Putamen (tissue), 1 donor: Measurements from ENCODE around the gene NGB.
"Not testable (repeated sequence)": the region's sequence is repeated elsewhere in the genome, so short reads cannot be mapped to it uniquely, and the experiment has no call there.

ENCODE experiments used
- DNase-seq: peaks from one replicate; pipeline ENCODE4 v3.0.0-alpha.2; 2016; ENCODE audit warnings: low spot score

NGB gene

GRCh38 chr14:77296155-77296554 lies 25.1 kb upstream of the NGB start:
- DNase-seq: no peak

- no peak for DNase-seq
These were observed 19.7 kb upstream of the NGB start for GRCh38 chr14:77290705-77291104.

GRCh38 chr14:77286576-77286975 lies 15.6 kb upstream of the NGB start:
- no peak for DNase-seq

GRCh38 chr14:77284466-77284865 lies 13.5 kb upstream of the NGB start:
- DNase-seq: no peak

GRCh38 chr14:77284066-77284465 lies 13.1 kb upstream of the NGB start:
- no peak for DNase-seq

- no peak for DNase-seq
These were observed 10.9 kb upstream of the NGB start for GRCh38 chr14:77281852-77282410.

GRCh38 chr14:77280921-77281320 lies 9.9 kb upstream of the NGB start:
- not testable (repeated sequence) for DNase-seq

GRCh38 chr14:77279719-77280118 lies 8.7 kb upstream of the NGB start:
- DNase-seq: no peak

GRCh38 chr14:77278461-77279230 lies 7.6 kb upstream of the NGB start:
- no peak for DNase-seq

GRCh38 chr14:77276959-77277358 lies 6.0 kb upstream of the NGB start:
- DNase-seq: no peak

GRCh38 chr14:77276295-77276935 lies 5.4 kb upstream of the NGB start:
- DNase-seq: no peak

GRCh38 chr14:77275601-77276017 lies 4.6 kb upstream of the NGB start:
- DNase-seq: no peak

GRCh38 chr14:77275041-77275580 lies 4.1 kb upstream of the NGB start:
- no peak for DNase-seq

- no peak for DNase-seq
These were observed 2.8 kb upstream of the NGB start for GRCh38 chr14:77273796-77274195.

GRCh38 chr14:77272261-77272660 lies 1.3 kb upstream of the NGB start:
- no peak for DNase-seq

GRCh38 chr14:77270361-77271112 lies 469 bp downstream of the NGB start:
- no peak for DNase-seq

- no peak for DNase-seq
These were observed 1.9 kb downstream of the NGB start for GRCh38 chr14:77268989-77269600.

GRCh38 chr14:77267937-77268699 lies 2.9 kb downstream of the NGB start:
- DNase-seq: no peak

- no peak for DNase-seq
These were observed 4.7 kb downstream of the NGB start for GRCh38 chr14:77266336-77266735.

- DNase-seq: no peak
These were observed 5.3 kb downstream of the NGB start for GRCh38 chr14:77265561-77266335.

- no peak for DNase-seq
These were observed 5.9 kb downstream of the NGB start for GRCh38 chr14:77265187-77265515.
